Stimulated activated memory B cell treated with anti-CD40 and anti-IgM and Interleukin-4, amounts not matched to agents 10 μg/mL and 1 μg/mL and 100 μg/mL, for 72 hours (primary cell): Measurements from ENCODE around the gene COA5.

ENCODE experiments used
- ATAC-seq: fragments of 150-1000 bp; cut with Tn5 transposase; 2 replicates; pipeline ENCODE4 v1.10.0; 2021
- H3K27ac Mint-ChIP-seq: one replicate; pipeline ENCODE4 v1.8.0; 2022; ENCODE audit warnings: mild to moderate bottlenecking, mixed read lengths
- H3K27me3 Mint-ChIP-seq: one replicate; pipeline ENCODE4 v1.8.0; 2022; ENCODE audit warnings: mixed read lengths
- H3K36me3 Mint-ChIP-seq: one replicate; pipeline ENCODE4 v1.8.0; 2022; ENCODE audit warnings: mixed read lengths
- H3K4me1 Mint-ChIP-seq: one replicate; pipeline ENCODE4 v1.8.0; 2022; ENCODE audit warnings: mixed read lengths
- H3K4me3 Mint-ChIP-seq: one replicate; pipeline ENCODE4 v1.8.0; 2022; ENCODE audit warnings: mild to moderate bottlenecking, moderate library complexity, mixed read lengths
- H3K9me3 Mint-ChIP-seq: one replicate; pipeline ENCODE4 v1.8.0; 2022; ENCODE audit warnings: mixed read lengths

Gene COA5

GRCh38 chr2:98586551-98587140, 21.7 kb downstream of the COA5 start:
- Mint-ChIP-seq H3K4me1 (peaks cover under 1% of the 10 kb centered on the region), H3K4me3 (no peak overlapping the region), H3K36me3 (peaks cover 34% of the 10 kb centered on the region), H3K9me3 (no peaks in the 10 kb centered on the region), H3K27me3 (no peaks in the 10 kb centered on the region), H3K27ac (no peak overlapping the region)
- ATAC-seq, result no peak

GRCh38 chr2:98585386-98585785, 22.9 kb downstream of the COA5 start:
- Mint-ChIP-seq H3K27ac (no peak overlapping the region), H3K27me3 (no peaks in the 10 kb centered on the region), H3K36me3 (peaks cover 34% of the 10 kb centered on the region), H3K9me3 (no peaks in the 10 kb centered on the region), H3K4me3 (no peak overlapping the region), H3K4me1 (peaks cover 12% of the 10 kb centered on the region)
- no peak for ATAC-seq

- peaks cover 12% of the 10 kb centered on the region for H3K4me1 Mint-ChIP-seq
- no peak for ATAC-seq
- no peaks in the 10 kb centered on the region for H3K27me3 Mint-ChIP-seq
- H3K9me3 Mint-ChIP-seq, result no peaks in the 10 kb centered on the region
- H3K27ac Mint-ChIP-seq, result no peak overlapping the region
- H3K36me3 Mint-ChIP-seq, result peaks cover 41% of the 10 kb centered on the region
- no peak overlapping the region for H3K4me3 Mint-ChIP-seq
Observed at GRCh38 chr2:98583816-98584618, 24.3 kb downstream of the COA5 start.

DNA sequence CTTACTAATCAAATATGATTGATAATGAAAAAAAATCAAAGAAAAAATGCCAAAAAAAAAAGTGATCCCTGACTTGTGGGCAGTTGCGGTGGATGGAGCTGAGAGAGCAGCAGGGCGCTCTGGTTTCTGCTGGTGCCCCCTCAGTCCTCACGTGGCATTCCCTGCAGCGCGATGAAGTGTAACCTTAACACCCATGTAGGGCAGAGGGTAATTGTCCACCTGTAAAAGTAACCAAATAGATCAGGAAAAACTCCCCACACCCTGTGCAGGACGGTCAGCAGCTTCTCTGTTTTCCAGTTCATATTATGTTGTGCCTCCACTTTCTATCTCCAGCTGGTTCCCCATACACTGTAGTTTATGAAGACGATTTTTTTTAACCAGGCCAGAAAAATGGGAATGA, 25.0 kb downstream of the COA5 start:
- Mint-ChIP-seq H3K4me1 (peaks cover 12% of the 10 kb centered on the region), H3K36me3 (peaks cover 42% of the 10 kb centered on the region), H3K4me3 (no peak overlapping the region), H3K27ac (no peak overlapping the region), H3K9me3 (no peaks in the 10 kb centered on the region), H3K27me3 (no peaks in the 10 kb centered on the region)
- no peak for ATAC-seq

DNA sequence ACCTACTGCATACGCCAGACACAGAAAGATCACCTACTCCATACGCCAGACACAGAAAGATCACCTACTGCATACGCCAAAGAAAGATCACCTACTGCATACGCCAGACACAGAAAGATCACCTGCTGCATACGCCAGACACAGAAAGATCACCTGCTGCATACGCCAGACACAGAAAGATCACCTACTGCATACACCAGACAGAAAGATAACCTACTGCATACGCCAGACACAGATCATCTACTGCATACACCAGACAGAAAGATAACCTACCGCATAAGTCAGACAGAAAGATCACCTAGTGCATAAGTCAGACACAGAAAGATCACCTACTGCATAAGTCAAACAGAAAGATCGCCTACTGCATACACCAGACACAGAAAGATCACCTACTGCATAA, 25.8 kb downstream of the COA5 start:
- Mint-ChIP-seq H3K27me3 (no peaks in the 10 kb centered on the region), H3K36me3 (peaks cover 49% of the 10 kb centered on the region), H3K9me3 (no peaks in the 10 kb centered on the region), H3K4me1 (peaks cover 12% of the 10 kb centered on the region), H3K4me3 (no peak overlapping the region), H3K27ac (no peak overlapping the region)
- no peak for ATAC-seq

- Mint-ChIP-seq H3K27ac (peak overlapping the region; percentile 46), H3K4me1 (peaks cover 12% of the 10 kb centered on the region), H3K36me3 (peaks cover 47% of the 10 kb centered on the region), H3K4me3 (no peak overlapping the region), H3K9me3 (no peaks in the 10 kb centered on the region), H3K27me3 (no peaks in the 10 kb centered on the region)
- ATAC-seq, result peak; percentile 42
Observed at GRCh38 chr2:98580656-98581284, 27.5 kb downstream of the COA5 start.

DNA sequence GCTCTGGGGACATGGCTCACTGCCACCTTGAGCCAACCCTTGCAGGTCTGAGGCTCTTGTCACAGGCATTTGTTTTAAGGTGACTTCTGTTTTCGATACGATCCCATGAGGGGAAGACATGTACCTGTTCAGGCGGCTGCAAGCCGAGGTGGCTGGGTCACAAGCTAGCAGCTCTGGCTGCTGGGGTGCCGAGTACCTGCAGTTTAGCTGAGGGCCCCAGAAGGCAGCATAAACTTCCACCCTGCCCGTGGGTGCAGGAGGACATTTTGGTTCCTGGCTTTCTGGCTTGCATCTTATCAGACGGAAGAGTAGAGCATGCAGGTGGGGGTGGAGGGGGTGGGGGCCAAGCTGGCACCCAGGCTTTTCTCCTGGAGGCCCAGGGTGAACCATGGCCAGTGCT, 28.4 kb downstream of the COA5 start:
- Mint-ChIP-seq H3K36me3 (peaks cover 47% of the 10 kb centered on the region), H3K4me1 (peaks cover 12% of the 10 kb centered on the region), H3K9me3 (no peaks in the 10 kb centered on the region), H3K4me3 (no peak overlapping the region), H3K27me3 (no peaks in the 10 kb centered on the region), H3K27ac (no peak overlapping the region)
- no peak for ATAC-seq

DNA sequence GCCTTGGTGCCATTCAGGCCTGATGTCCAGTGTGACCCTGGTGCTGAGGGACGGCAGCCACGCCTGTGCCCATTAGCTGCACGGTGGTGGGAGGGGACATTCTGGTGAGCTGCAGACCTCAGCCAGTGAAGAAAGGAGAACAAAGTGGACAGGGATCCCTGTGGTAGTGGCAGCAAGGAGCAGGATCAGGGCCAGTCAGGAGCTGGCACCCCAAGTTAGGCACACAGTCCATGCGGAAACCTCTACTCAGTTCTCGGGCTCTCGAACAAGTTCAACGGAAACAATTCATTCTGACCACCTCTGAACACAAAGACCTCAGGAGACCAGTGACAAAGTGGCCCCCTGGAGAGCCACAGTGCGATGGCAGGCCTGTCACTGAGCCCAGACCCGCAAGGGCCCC, 30.1 kb downstream of the COA5 start:
- H3K4me3 Mint-ChIP-seq, result no peak overlapping the region
- no peak overlapping the region for H3K27ac Mint-ChIP-seq
- no peaks in the 10 kb centered on the region for H3K9me3 Mint-ChIP-seq
- no peaks in the 10 kb centered on the region for H3K27me3 Mint-ChIP-seq
- no peak for ATAC-seq
- peaks cover 56% of the 10 kb centered on the region for H3K36me3 Mint-ChIP-seq
- H3K4me1 Mint-ChIP-seq, result peaks cover 12% of the 10 kb centered on the region

GRCh38 chr2:98577313-98577712, 31.0 kb downstream of the COA5 start:
- Mint-ChIP-seq H3K4me3 (no peak overlapping the region), H3K27ac (no peak overlapping the region), H3K4me1 (peaks cover 12% of the 10 kb centered on the region), H3K27me3 (no peaks in the 10 kb centered on the region), H3K36me3 (peaks cover 51% of the 10 kb centered on the region), H3K9me3 (no peaks in the 10 kb centered on the region)
- no peak for ATAC-seq

DNA sequence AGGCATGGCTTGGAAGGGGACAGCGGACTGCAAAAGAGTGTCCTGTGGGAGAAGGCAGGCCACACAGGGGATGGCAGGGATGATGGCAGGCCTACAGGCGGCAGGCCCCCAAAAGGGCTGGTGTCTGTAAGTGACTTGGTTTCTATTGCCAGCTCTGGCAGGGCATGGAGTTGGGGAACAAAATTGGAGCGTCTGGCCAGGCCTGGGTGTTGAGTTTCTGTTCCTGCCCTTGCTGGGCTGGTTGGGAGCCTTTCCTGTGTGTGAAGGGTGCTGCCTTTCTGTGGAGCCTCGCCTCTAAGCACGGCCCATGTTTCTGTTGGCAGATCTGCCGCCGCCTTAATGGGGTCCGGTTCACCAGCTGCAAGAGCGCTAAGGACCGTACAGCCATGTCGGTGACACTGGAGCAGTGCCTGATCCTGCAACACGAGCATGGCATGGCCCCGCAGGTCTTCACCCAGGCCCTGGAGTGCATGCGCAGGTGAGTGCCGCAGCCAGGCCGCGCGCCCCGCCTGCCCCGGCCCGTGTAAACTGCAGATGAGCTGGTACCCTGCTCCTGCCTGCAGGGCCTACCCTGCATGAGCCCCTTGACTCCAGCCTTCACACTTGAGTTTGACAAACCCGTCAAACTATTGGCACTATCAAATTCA, 31.5 kb downstream of the COA5 start:
- Mint-ChIP-seq H3K4me1 (peaks cover 12% of the 10 kb centered on the region), H3K36me3 (peaks cover 46% of the 10 kb centered on the region), H3K27me3 (no peaks in the 10 kb centered on the region), H3K9me3 (no peaks in the 10 kb centered on the region), H3K4me3 (no peak overlapping the region), H3K27ac (no peak overlapping the region)
- no peak for ATAC-seq

- no peak for ATAC-seq
- Mint-ChIP-seq H3K9me3 (no peaks in the 10 kb centered on the region), H3K36me3 (peaks cover 49% of the 10 kb centered on the region), H3K27ac (no peak overlapping the region), H3K27me3 (no peaks in the 10 kb centered on the region), H3K4me1 (peaks cover 4% of the 10 kb centered on the region), H3K4me3 (no peak overlapping the region)
Observed at GRCh38 chr2:98573426-98573825, 34.9 kb downstream of the COA5 start.

- Mint-ChIP-seq H3K27me3 (no peaks in the 10 kb centered on the region), H3K27ac (no peak overlapping the region), H3K9me3 (no peaks in the 10 kb centered on the region), H3K4me3 (no peak overlapping the region), H3K4me1 (peaks cover 4% of the 10 kb centered on the region), H3K36me3 (peaks cover 42% of the 10 kb centered on the region)
- ATAC-seq, result no peak
Observed at GRCh38 chr2:98572676-98573075, 35.6 kb downstream of the COA5 start.

- Mint-ChIP-seq H3K4me3 (no peak overlapping the region), H3K9me3 (no peaks in the 10 kb centered on the region), H3K27me3 (no peaks in the 10 kb centered on the region), H3K4me1 (peaks cover 4% of the 10 kb centered on the region), H3K36me3 (peaks cover 44% of the 10 kb centered on the region), H3K27ac (no peak overlapping the region)
- no peak for ATAC-seq
Observed at GRCh38 chr2:98572211-98572610, 36.1 kb downstream of the COA5 start.

GRCh38 chr2:98571796-98572195, 36.5 kb downstream of the COA5 start:
- Mint-ChIP-seq H3K36me3 (peaks cover 48% of the 10 kb centered on the region), H3K27me3 (no peaks in the 10 kb centered on the region), H3K9me3 (no peaks in the 10 kb centered on the region), H3K4me3 (no peak overlapping the region), H3K4me1 (peaks cover 4% of the 10 kb centered on the region), H3K27ac (no peak overlapping the region)
- ATAC-seq, result no peak

DNA sequence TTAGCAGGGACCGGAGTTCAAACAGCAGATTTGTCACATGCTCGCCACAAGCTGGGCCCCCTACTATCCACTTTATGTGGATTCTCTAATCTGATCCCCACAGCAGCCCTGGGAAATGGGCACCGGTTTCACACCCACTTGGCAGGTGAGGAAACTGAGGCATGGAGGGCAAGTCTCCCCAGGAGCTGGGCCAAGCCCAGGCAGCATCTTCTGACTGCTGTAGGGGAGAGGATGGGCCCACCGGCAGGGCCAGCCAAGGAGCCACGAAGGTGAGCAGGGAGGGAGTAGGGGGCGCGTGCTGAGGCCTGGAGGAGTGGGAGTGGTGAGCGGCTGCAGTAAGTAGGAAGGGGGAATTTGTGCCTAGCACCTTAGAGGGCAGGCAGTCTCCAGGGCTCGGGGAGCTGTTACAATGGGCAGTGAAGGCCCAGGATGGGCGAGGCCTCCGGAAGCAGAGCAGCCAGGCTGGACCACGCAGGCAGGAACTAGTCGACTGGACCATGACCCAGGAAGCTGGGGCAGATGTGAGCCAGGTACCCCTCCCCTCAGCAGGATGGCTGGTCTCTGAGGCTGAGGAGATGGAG, 37.1 kb downstream of the COA5 start:
- Mint-ChIP-seq H3K36me3 (peaks cover 48% of the 10 kb centered on the region), H3K27ac (no peak overlapping the region), H3K9me3 (no peaks in the 10 kb centered on the region), H3K4me1 (peaks cover 4% of the 10 kb centered on the region), H3K4me3 (no peak overlapping the region), H3K27me3 (no peaks in the 10 kb centered on the region)
- no peak for ATAC-seq
